HUDEP-2 (cell line): ENCODE measurements around the gene LRCH1.

Experiments
- DNase-seq, 76 experiments: peaks; one replicate each; lab custom pipeline; 2025; ENCODE audit not compliant: unreplicated experiment in 76 of 76; lab: John Stamatoyannopoulos, UW

The LRCH1 gene

DNA sequence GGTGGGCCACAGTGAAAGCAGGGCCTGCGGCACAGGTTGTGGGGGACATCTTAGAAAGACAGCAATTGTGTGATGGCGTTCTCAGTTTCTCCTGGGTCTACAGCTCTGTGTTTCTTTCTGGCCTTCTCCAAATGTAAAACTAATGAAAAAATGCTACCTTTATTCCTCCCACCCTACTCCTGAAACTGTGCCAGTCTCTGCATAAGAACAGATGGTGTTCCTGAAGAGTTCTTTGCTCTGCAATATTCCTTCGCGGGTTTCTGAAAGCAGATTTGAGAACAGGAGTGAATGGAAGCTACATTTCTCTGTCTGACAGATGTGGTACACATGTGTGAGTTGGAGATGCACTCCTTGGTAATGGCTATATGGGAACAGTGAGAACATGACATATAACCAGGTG lies 18.0 kb upstream of the LRCH1 start:
- no peak for DNase-seq

DNA sequence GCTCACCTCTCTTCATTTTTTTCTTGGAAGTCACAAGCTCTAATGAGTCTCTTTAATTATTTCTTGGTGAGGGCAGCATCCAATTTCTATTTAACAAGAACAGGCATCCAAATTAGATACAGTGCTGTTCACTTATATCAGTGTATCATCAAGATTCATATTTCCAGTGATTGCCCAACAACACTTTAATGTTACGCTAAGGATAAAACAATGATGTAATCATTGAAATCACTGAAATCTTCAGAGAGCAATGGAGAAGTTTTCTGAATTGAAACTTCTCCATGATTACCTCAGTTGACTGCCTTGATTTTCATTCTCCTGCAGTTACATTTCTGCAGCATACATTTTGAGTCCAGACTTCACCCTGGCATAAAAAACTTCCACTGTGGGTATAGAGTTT lies 17.1 kb upstream of the LRCH1 start:
- no peak for DNase-seq

DNA sequence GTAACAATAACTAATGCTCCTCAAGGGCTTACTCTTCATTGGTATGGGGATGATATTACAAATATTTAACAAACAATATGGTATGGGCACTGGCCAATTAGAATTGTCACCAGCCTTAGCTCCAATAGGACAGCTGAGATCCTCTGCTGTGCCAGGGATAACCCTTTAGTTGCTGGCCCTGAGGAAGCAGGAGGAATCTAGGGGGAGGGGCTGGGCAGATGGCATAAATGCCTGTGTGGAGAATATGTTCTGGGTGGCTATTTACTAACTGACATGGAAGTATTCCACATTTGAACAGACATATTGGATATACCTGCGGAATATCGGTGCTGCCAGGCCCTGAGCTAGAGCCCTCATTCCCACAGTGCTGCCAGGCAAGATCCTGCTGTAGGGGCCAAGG lies 16.6 kb upstream of the LRCH1 start:
- DNase-seq: no peak

DNA sequence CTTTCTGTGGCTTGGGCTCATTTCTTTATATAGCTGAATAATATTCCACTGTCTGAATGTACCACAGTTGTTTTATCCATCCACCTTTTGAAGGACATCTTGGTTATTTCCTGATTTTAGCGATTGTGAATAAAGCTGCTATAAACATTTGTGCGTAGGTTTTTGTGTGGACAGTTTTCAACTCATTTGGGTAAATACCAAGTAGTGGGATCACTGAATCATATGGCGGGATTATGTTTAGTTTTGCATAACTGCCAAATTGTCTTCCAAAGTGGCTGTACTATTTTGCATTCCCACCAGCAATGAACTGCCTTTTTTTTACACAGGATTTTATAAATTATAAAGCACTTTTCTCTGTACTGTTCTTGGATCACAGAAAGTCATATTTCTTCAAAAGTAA lies 13.7 kb upstream of the LRCH1 start:
- DNase-seq: no peak

DNA sequence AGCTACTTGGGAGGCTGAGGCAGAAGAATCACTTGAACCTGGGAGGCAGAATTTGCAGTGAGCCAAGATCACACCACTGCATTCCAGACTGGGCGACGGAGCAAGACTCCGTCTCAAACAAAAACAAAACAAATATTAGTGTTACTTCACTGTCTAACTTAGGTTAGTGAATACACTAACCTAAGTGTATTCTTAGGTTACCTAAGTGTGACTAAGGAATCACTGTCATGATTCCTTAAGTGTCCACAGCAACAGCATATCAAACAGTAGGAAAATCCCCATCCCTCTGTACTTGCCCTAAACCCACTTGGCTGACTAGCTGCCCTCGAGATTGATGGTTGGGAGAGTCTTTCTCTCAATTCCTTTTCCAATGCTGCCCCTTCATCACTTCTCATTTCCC lies 11.8 kb upstream of the LRCH1 start:
- DNase-seq: no peak

DNA sequence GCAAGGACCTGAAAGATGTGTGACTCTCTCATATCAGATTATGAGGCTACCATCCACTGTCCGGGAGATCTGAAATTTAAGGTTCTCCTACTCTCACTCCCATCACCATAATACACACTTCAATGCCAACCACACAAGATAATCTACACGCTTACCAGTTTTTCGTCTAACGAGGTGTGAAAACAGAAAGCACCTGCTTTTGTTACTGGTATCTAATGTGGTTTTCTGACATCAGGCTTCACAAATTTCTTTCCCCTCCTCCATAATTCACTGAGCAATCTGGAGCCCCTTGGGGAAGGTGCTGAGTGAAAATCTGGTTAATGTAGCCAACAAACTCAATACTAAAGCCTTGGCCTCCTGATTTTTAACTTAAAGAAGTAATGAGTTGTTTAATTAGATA lies 10.1 kb upstream of the LRCH1 start:
- DNase-seq: no peak

DNA sequence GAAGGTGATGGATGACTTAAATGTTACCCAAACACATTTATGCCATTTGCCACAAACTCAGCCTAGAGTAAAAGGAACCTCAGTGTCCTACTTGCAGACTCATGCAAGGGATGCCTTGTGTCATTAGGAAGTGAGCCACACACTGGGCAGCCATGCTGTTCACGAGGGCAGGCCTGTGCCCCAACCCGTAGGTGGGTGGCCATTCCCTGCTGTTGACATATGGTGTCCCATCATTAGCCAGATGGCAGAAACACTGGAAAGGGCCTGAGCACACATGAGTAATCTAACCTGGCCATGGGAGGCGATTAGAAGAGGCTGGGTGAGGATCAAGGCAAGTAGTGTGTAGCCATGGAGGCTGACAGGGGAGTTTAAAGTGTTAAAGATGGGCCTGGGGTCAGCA lies 9.7 kb upstream of the LRCH1 start:
- DNase-seq: no peak

DNA sequence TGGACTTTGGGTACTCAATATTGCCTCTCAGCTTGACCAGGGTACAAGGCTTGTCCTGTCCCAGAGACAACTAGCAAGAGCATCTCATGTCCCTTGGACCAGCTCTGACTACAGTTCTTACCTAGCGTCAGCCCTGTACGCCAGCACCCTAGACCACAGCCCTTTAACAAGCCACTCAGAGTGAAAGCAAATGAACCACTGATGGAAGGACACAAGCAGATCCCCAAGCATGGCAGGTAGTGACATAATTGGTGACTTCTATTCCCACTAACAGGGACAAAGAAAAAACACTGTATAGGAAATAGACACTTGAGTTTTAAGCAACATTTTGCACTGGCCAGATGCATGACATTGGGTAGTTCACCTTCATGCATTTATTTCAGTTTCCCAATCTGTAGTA lies 8.8 kb upstream of the LRCH1 start:
- no peak for DNase-seq

DNA sequence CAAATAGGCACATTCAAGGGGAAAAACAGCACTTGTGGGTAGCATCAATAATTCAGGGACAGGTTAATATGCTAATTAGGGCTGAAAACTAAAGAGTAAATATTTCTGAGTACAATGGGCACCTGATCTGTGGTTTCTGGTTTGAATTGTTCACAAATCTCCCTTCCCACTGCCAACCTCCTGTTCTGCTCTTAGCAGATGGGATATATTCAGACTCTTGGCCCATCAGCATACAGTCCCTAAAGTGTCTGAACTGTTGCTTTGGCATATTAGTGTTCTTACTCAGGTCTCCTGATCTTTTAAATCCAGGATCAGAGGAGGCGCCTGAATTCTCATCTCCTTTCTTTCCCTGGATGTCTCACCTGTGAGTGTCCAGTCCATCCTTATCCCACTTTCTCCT lies 8.2 kb upstream of the LRCH1 start:
- no peak for DNase-seq

DNA sequence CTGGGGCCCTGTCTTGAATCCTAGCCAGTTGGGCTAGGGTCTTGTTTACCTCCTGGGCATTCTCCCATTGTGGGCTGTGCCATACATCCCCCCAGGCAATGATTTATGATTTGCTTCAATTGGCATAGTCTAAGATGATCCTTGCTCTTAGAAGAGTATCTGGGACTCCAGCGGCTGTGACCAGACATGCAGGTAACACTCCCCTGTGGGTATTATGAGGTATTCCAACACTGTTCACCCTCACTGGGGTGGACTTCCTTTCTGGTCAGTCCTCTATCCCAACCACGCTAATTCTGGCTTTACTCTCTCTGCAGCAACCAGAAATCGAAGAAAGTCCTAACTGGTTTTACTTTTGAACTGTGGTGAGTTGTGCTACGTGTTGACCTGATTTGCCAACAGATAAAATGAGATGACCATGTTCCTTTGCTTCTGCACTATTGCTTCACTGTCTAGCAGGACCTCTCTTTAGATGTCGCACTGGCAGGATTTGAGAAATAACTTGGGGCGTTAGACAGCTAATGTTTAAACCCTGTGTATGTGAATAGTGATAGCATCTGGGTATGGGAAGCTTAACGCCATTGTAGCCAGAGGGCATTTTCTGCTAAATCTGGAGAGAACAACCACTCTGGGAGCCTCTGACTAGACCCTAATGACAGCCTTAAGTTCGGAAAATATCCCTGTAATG lies 6.7 kb upstream of the LRCH1 start:
- DNase-seq: no peak

DNA sequence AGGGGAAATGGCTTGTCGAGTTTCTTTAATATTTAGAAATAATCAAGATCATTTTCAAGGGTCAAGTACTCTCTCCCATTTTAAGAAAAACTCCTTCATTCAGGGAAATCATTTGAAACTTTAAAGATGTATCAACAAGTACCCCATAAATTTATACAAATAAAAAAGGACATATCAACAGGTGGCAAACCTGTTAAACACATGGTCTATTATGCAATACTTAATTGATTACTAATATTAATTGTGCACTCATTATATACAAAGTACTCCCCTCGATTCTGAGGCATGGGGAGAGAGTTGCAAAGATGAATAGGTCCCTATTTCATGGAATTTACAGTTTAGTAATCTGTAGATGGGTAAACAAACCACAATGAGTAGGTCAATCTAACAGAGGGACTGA lies 2.1 kb upstream of the LRCH1 start:
- no peak for DNase-seq

DNA sequence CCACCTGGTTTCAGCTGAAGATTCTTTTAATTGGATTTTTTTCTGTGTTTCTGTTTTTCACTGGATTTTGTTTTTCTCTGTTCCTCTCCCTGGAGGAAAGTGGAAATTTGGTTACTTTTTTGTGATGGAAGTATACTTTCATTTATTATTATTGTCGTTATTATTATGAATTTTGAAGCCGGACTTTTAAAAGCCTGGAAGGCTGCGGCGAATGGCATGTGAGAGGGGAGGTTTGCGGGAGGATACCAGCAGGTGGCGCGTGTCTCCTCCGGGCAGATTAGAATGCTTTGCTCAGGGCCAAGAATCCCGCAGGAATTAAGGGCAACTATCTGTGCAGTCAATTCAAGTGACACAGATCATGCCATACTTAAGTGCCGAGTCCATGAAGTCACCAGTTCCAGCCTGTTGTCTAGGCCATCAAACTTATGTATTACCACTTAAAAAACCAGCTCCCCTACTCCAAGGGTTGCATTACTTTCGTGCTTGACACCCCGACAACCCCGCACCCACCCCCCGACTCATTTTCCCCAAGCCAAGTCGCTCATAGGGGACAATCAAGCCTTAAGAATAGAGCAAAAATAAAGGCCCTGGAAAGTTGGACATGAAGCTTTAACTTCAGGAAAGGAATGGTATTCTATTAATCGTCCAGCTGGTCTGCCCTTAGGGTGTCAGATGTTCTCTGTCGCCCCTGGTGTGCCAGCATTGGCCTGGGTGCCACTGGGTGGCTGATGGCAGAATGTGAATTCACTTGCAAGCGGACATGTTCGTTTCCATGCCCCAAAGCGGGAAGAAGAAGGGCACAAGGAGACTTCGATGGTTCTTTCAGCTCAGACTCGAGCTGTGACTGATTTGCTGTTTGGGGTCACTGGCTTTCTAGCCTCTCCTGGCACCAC lies 1.3 kb upstream of the LRCH1 start:
- peak in 62 of 76 experiments; percentile 1 to 72 (median 45) for DNase-seq

DNA sequence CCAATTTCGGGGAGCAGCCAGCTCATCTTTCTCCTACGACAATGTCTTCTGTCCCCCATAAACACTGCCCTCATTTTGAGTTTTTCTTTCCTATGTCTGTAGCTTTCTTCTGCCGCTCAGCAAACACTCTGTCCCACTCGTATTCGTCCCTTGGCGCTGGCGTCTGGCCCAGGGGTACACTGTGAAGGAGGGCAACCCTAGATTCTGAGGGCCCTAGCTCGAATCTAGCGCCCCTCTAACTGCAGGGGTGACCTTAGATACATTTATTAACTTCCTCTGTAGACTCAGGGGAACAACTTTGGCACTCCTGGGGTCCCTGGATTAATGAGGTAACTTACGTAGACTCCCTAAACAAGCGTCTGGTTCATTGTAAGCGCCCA lies 677 bp upstream of the LRCH1 start:
- no peak for DNase-seq

DNA sequence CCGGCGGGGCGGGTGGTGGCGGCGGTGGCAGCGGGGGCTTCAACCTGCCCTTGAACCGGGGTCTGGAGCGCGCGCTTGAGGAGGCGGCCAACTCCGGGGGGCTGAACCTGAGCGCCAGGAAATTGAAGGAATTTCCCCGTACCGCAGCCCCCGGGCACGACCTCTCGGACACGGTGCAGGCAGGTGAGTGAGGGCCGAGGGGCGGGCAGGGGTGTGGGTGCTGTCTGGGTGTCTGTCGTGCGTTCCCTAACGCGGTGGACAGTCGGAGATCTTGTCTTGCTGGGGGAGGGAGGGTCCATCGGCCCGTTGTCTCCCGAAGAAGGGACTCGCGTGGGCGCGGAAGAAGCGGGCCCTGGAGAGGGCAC lies 533 bp downstream of the LRCH1 start:
- DNase-seq: peak in 1 of 76 experiments; percentile 38

DNA sequence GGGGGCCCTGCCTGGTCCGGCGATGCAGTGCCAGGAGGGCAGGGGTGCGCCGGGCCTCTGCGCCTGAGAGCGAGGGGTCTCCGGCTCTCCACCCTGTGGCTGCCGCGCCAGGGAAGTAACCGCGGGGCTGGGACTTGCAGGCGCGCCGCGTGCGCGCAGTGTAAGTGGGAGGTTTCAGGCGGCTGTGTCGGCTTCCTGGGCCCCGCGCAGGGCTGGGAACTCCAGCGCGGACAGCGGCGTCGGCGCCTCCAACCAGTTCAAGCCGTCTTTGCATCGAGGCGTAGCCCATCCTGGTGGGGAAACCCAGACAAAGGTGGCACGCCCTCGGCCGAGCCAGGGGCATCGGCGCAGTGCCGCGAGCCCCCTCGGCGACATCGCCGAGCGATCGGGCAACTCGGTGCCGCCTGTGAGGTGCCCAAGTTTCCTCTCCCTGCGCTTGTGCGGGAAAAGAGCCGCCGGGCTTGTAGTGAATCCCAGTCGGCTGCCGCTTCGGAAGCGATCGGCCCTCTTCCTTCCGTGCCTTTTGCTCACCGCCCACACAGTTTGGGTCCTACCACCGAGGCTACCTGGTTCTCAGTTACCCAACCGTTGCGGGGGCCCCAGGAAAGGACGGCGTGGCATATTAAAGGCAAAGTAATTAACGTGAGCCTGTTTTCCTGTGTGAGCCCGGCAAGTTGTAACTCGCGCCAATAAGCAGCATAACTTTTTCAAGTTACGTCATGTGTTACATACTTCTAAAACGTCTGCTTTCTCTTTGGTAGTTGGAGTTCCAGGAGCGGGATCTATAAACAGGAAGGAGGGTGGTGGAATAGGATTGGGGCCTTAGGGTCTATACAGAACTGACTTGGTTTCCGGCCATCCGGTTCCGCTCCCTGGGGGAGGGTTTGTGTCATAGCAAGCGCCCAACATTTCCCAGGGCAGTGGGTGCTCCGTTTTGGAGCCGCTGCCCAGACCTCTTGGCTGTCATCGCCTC lies 1.2 kb downstream of the LRCH1 start:
- peak in 64 of 76 experiments; percentile 1 to 66 (median 38) for DNase-seq

DNA sequence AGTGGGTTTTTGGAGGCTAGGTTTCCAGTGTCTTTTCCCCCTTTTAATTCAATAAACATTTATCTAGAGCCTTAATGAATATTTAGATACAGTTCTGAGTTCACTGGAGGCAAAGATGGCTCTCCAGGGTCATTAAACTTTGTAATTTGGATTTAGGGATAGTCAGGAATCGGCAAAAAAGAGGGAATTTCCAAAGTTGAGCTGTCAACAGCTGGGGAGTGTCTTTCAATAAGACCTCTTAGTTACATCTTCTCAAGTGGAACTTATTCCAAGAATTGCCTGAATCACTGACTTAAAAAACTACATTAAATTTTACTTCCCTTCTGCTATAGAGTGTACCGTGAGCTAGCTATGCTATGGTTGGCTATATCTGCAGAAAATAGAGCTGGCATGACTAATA lies 2.0 kb downstream of the LRCH1 start:
- no peak for DNase-seq

DNA sequence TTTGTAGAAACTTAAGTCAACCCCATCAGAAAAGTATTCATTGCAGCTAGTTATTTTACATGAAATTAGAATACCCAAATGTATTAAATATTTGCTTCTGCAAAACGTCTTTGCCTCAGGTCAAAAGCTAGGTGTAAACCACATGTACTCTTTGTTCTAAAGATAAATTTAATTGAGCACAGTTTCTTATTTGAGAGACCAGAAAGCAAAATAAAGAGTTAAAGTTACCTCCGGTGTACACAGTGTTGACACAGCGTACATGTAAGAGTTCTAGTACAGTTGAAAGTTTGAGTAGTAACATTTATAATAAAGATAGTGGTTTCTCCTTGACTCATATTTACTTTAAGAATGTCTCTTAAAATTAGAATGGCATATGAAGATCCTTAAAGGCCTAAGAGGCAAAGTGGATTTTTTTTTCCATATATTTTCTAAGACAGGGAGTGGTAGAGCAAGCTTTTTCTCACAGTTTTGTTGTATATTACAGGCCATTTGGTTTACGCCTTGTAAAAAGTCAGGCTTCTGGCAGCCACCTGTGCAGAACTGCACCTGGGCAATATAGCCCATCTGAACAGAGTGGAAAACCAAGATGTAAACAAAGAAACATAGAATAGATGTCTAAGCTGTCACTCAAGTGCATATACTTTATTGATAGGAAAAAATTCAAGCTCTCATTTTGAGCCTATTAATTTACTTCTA lies 2.9 kb downstream of the LRCH1 start:
- DNase-seq: no peak

DNA sequence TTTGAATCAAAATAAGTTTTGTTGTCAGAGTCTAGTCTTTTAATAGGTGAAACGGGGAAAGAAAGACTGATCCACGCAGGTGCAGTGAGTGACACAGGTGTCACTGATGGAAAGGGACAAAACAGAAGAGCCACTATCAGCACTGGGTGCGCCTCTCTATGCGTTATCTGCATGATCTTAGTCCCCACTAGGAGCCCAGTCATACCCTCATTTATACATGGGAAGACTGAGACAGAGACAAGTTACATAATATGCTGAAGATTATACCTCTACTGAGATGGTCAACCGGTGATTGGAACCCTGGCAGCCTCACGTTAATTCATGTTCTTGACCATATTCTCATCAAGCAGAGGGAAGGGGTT lies 3.4 kb downstream of the LRCH1 start:
- no peak for DNase-seq

DNA sequence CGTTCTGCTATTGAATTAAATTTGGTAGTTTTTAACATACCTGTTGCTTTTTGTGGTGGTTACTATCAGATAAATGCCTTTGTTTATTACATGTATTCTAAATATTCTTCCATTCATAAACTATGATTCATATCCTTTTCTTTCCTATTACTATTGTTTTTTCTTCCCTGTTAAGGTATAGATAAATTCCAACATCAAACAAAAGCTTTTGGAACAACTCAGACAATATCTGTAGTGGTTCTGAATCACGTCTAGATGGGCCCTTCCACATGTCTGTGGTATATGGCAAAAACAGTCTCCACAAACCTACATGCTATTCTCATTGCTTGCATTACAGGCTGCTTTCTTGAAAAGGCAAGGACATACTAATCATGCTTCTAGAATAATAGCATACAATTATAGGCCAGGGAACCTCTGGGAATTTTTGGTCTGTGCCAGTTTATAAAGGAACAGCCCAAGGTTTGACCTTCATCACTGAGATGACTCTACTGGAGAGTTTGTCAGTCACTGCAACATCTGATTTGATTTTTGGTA lies 6.4 kb downstream of the LRCH1 start:
- no peak for DNase-seq

DNA sequence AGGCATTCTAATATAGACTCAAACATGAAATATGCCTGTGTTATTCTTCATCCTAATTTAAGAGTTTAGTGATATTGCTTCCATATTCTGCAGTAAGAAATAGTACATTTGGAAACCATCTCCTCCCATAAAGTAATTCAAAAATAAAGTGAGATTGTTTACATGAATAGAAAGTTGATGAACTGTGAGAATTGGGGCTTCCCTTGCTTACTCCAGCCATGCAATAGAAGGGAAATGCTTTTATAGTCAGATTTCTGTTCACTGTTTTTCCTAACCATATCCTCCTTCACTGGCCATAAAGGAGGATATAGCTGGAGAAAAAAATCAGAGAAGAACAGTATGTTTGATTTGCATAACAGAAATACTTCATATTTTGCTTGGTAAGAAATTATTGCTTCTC lies 7.8 kb downstream of the LRCH1 start:
- no peak for DNase-seq
